ENCODE results near the gene BCL11B.

BCL11B gene

DNA sequence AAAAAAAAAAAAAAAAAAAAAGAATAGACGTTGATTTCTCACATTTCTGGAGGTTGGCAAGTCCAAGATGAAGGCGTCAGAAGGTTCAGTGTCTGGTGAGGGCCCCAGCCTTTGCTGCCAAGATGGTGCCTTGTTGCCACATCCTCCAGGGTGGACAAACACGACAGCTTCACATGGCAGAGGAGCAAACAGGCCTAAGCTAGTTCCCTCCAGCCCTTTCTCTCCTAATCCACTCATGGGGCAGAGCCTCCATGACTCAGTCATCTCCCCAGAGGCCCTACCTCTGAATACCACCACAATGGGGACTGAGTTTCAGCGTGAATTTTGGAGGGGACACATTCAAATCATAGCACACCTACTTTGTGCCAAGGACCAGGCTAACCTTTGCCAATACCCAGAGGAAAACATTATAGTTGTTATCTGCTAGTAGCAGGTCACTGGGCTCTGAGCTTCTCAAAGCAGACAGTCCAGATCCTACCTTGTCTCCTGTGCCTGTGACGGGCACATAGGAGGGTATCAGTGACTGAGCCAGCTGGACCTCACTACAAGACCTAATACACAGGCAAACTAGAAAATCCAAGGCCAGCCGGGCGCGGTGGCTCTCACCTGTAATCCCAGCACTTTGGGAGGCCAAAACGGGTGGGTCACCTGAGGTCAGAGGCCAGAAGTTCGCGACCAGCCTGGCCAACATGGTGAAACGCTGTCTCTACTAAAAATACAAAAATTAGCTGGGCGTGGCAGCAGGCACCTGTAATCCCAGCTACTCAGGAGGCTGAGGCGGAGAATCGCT is 10.5 kb upstream of the BCL11B start:
- no peak overlapping the region for H3K4me3 ChIP-seq (ENCODE audit: low read depth in 1 of 2, low read length in 1 of 2)

DNA sequence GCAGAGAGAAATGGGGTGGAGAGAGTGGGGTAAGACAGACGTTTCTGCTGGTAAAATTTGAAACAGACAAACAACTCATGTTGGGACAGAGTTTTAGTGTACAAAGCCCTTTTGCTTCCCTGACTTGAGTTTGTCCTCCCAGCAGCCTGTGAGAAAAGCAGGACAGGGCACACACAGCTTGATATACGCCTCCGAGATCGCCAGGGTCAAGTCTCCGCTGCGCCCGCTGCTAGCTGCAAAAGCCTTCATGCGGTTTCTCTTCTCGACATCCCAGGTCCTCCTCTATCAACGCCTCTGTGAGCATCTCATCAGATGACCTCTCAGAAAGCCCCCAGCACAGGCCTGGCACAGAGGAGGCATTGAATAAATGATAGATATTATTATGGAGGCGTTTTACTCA is 9.4 kb upstream of the BCL11B start:
- no peak overlapping the region for H3K27ac ChIP-seq
- TF ChIP-seq CTCF (IDR thresholded peaks at IDR 0.05), result no peak
- no peaks in the 10 kb centered on the region for H3K4me1 ChIP-seq (ENCODE audit: control insufficient read depth in 1 of 2, insufficient read depth in 1 of 2, low read depth in 1 of 2, low read length in 1 of 2)
- peaks cover 80% of the 10 kb centered on the region for H3K27me3 ChIP-seq
- no peaks in the 10 kb centered on the region for H3K9me3 ChIP-seq
- no peak overlapping the region for H3K4me3 ChIP-seq (ENCODE audit: low read depth in 1 of 2, low read length in 1 of 2)
- no peaks in the 10 kb centered on the region for H3K36me3 ChIP-seq

More for the DNA sequence above, 10.5 kb upstream of the BCL11B start:
- Histone ChIP-seq H3K27ac (no peak overlapping the region), H3K9me3 (no peaks in the 10 kb centered on the region), H3K4me1 (ENCODE audit: control insufficient read depth in 1 of 2, insufficient read depth in 1 of 2, low read depth in 1 of 2, low read length in 1 of 2) (no peaks in the 10 kb centered on the region), H3K27me3 (peaks cover 80% of the 10 kb centered on the region), H3K36me3 (no peaks in the 10 kb centered on the region)
- TF ChIP-seq CTCF (IDR thresholded peaks at IDR 0.05), result no peak

GRCh38 chr14:99280852-99281251 is 8.9 kb upstream of the BCL11B start:
- Histone ChIP-seq H3K27me3 (peaks cover 80% of the 10 kb centered on the region), H3K36me3 (no peaks in the 10 kb centered on the region), H3K4me1 (ENCODE audit: control insufficient read depth in 1 of 2, insufficient read depth in 1 of 2, low read depth in 1 of 2, low read length in 1 of 2) (no peaks in the 10 kb centered on the region), H3K4me3 (ENCODE audit: low read depth in 1 of 2, low read length in 1 of 2) (no peak overlapping the region), H3K27ac (no peak overlapping the region), H3K9me3 (no peaks in the 10 kb centered on the region)
- no peak for TF ChIP-seq CTCF (IDR thresholded peaks at IDR 0.05)

GRCh38 chr14:99280066-99280731 is 8.2 kb upstream of the BCL11B start:
- Histone ChIP-seq H3K9me3 (no peaks in the 10 kb centered on the region), H3K27me3 (peaks cover 80% of the 10 kb centered on the region), H3K27ac (no peak overlapping the region), H3K4me3 (ENCODE audit: low read depth in 1 of 2, low read length in 1 of 2) (no peak overlapping the region), H3K4me1 (ENCODE audit: control insufficient read depth in 1 of 2, insufficient read depth in 1 of 2, low read depth in 1 of 2, low read length in 1 of 2) (no peaks in the 10 kb centered on the region), H3K36me3 (no peaks in the 10 kb centered on the region)
- TF ChIP-seq CTCF (IDR thresholded peaks at IDR 0.05), result no peak

GRCh38 chr14:99278836-99279235 is 6.8 kb upstream of the BCL11B start:
- Histone ChIP-seq H3K9me3 (no peaks in the 10 kb centered on the region), H3K27ac (no peak overlapping the region), H3K36me3 (no peaks in the 10 kb centered on the region), H3K4me3 (ENCODE audit: low read depth in 1 of 2, low read length in 1 of 2) (no peak overlapping the region), H3K27me3 (peaks cover 82% of the 10 kb centered on the region), H3K4me1 (ENCODE audit: control insufficient read depth in 1 of 2, insufficient read depth in 1 of 2, low read depth in 1 of 2, low read length in 1 of 2) (peaks cover 0 to 3% of the 10 kb centered on the region in 2 experiments)
- no peak for TF ChIP-seq CTCF (IDR thresholded peaks at IDR 0.05)

Measured in neutrophil (primary cell).